Activated T-helper 2 cell treated with anti-CD3 and anti-CD28 coated beads, Interferon-gamma antibody, Interleukin-2, Interleukin-4, amounts not matched to agents 10 μg/mL and 5 μg/mL and 100 μg/mL, durations not matched to agents 14 hours and 24 hours and 36 hours (primary cell): ENCODE data around the gene MATN1. TPM values are rescaled to one million over a fixed set of nuclear protein-coding genes. Genes with fewer than 3 reads are reported as not detected.

Source experiments
- DNase-seq: peaks from one replicate; pipeline ENCODE4 v3.0.0; 2021; ENCODE audit warnings: low spot score
- H3K27ac Mint-ChIP-seq: one replicate; pipeline ENCODE4 v1.8.0; 2021; ENCODE audit warnings: mixed read lengths
- H3K27me3 Mint-ChIP-seq: one replicate; pipeline ENCODE4 v1.8.0; 2021; ENCODE audit warnings: low read depth, mixed read lengths
- H3K36me3 Mint-ChIP-seq: one replicate; pipeline ENCODE4 v1.8.0; 2021; ENCODE audit warnings: low read depth, mixed read lengths
- H3K4me1 Mint-ChIP-seq: one replicate; pipeline ENCODE4 v1.8.0; 2021; ENCODE audit warnings: low read depth, mixed read lengths
- H3K4me3 Mint-ChIP-seq: one replicate; pipeline ENCODE4 v1.8.0; 2021; ENCODE audit warnings: low read depth, mild to moderate bottlenecking, moderate library complexity, mixed read lengths
- H3K9me3 Mint-ChIP-seq: one replicate; pipeline ENCODE4 v1.8.0; 2021; ENCODE audit warnings: mixed read lengths
- intact Hi-C: fragments of 100-400 bp; cut with micrococcal nuclease; formaldehyde crosslinking; loops from one replicate; pipeline ENCODE4 v1.15.1; 2023
- total RNA-seq: library from RNA; stranded (reverse); gene quantifications from 2 replicates; pipeline ENCODE4 v1.2.3, GENCODE V29; 2022

The MATN1 gene
- total RNA-seq, 1 donor from 2014 or later = 0.21 TPM

- H3K9me3 Mint-ChIP-seq = no peaks in the 10 kb centered on the region
- intact Hi-C loops = loop anchor here (5.0 kb wide), 1 partner anchor 36 kb away; no protein-coding TSS in a partner anchor
- peaks cover 3% of the 10 kb centered on the region for H3K4me1 Mint-ChIP-seq
- no peak overlapping the region for H3K4me3 Mint-ChIP-seq
- peaks cover 39% of the 10 kb centered on the region for H3K36me3 Mint-ChIP-seq
- H3K27ac Mint-ChIP-seq = peak overlapping the region; percentile 77
- DNase-seq = no peak
- H3K27me3 Mint-ChIP-seq = no peaks in the 10 kb centered on the region
These were observed 7.9 kb upstream of the MATN1 start for GRCh38 chr1:30731109-30731805.

GRCh38 chr1:30730346-30731108, 7.1 kb upstream of the MATN1 start:
- intact Hi-C loops = loop anchor here (5.0 kb wide), 1 partner anchor 37 kb away; no protein-coding TSS in a partner anchor
- Mint-ChIP-seq H3K27ac (no peak overlapping the region), H3K9me3 (no peaks in the 10 kb centered on the region), H3K36me3 (peaks cover 31% of the 10 kb centered on the region), H3K4me3 (no peak overlapping the region), H3K27me3 (no peaks in the 10 kb centered on the region), H3K4me1 (peaks cover 3% of the 10 kb centered on the region)
- no peak for DNase-seq

- no peaks in the 10 kb centered on the region for H3K9me3 Mint-ChIP-seq
- peaks cover 25% of the 10 kb centered on the region for H3K36me3 Mint-ChIP-seq
- no peak for DNase-seq
- H3K4me3 Mint-ChIP-seq = no peak overlapping the region
- no peaks in the 10 kb centered on the region for H3K27me3 Mint-ChIP-seq
- peaks cover 3% of the 10 kb centered on the region for H3K4me1 Mint-ChIP-seq
- no peak overlapping the region for H3K27ac Mint-ChIP-seq
- intact Hi-C loops = loop anchor here (5.0 kb wide), 1 partner anchor 37 kb away; no protein-coding TSS in a partner anchor
These were observed 6.5 kb upstream of the MATN1 start for GRCh38 chr1:30729901-30730300.

GRCh38 chr1:30728832-30729638, 5.7 kb upstream of the MATN1 start:
- Mint-ChIP-seq H3K27me3 (no peaks in the 10 kb centered on the region), H3K36me3 (peaks cover 16% of the 10 kb centered on the region), H3K27ac (no peak overlapping the region), H3K4me3 (no peak overlapping the region), H3K4me1 (peaks cover 3% of the 10 kb centered on the region), H3K9me3 (no peaks in the 10 kb centered on the region)
- DNase-seq = no peak
- intact Hi-C loops = no loop called here

- Mint-ChIP-seq H3K27me3 (no peaks in the 10 kb centered on the region), H3K27ac (no peak overlapping the region), H3K4me3 (no peak overlapping the region), H3K36me3 (peaks cover 13% of the 10 kb centered on the region), H3K9me3 (no peaks in the 10 kb centered on the region), H3K4me1 (peaks cover 3% of the 10 kb centered on the region)
- intact Hi-C loops = no loop called here
- DNase-seq = no peak
These were observed 5.0 kb upstream of the MATN1 start for GRCh38 chr1:30728340-30728739.

- H3K4me3 Mint-ChIP-seq = no peak overlapping the region
- no peak overlapping the region for H3K27ac Mint-ChIP-seq
- peaks cover 9% of the 10 kb centered on the region for H3K36me3 Mint-ChIP-seq
- no peaks in the 10 kb centered on the region for H3K9me3 Mint-ChIP-seq
- no peaks in the 10 kb centered on the region for H3K27me3 Mint-ChIP-seq
- peaks cover 3% of the 10 kb centered on the region for H3K4me1 Mint-ChIP-seq
- intact Hi-C loops = no loop called here
- DNase-seq = no peak
These were observed 4.4 kb upstream of the MATN1 start for GRCh38 chr1:30727824-30728223.

GRCh38 chr1:30726773-30727684, 3.6 kb upstream of the MATN1 start:
- H3K9me3 Mint-ChIP-seq = no peaks in the 10 kb centered on the region
- H3K36me3 Mint-ChIP-seq = peaks cover 2% of the 10 kb centered on the region
- intact Hi-C loops = no loop called here
- no peak overlapping the region for H3K4me3 Mint-ChIP-seq
- H3K27ac Mint-ChIP-seq = no peak overlapping the region
- peaks cover 3% of the 10 kb centered on the region for H3K4me1 Mint-ChIP-seq
- no peaks in the 10 kb centered on the region for H3K27me3 Mint-ChIP-seq
- DNase-seq = no peak

GRCh38 chr1:30726236-30726635, 2.9 kb upstream of the MATN1 start:
- no peak for DNase-seq
- Mint-ChIP-seq H3K4me3 (no peak overlapping the region), H3K4me1 (no peaks in the 10 kb centered on the region), H3K27me3 (no peaks in the 10 kb centered on the region), H3K36me3 (peaks cover 2% of the 10 kb centered on the region), H3K27ac (no peak overlapping the region), H3K9me3 (no peaks in the 10 kb centered on the region)
- intact Hi-C loops = no loop called here

- intact Hi-C loops = no loop called here
- Mint-ChIP-seq H3K4me3 (no peak overlapping the region), H3K27me3 (no peaks in the 10 kb centered on the region), H3K36me3 (peaks cover 2% of the 10 kb centered on the region), H3K4me1 (no peaks in the 10 kb centered on the region), H3K27ac (no peak overlapping the region), H3K9me3 (no peaks in the 10 kb centered on the region)
- no peak for DNase-seq
These were observed 2.2 kb upstream of the MATN1 start for GRCh38 chr1:30725450-30726095.

GRCh38 chr1:30724655-30725421, 1.5 kb upstream of the MATN1 start:
- Mint-ChIP-seq H3K4me1 (no peaks in the 10 kb centered on the region), H3K4me3 (no peak overlapping the region), H3K27me3 (no peaks in the 10 kb centered on the region), H3K36me3 (peaks cover 2% of the 10 kb centered on the region), H3K27ac (no peak overlapping the region), H3K9me3 (no peaks in the 10 kb centered on the region)
- intact Hi-C loops = no loop called here
- no peak for DNase-seq

- Mint-ChIP-seq H3K4me1 (peaks cover 5% of the 10 kb centered on the region), H3K4me3 (no peak overlapping the region), H3K9me3 (no peaks in the 10 kb centered on the region), H3K36me3 (peaks cover 2% of the 10 kb centered on the region), H3K27me3 (no peaks in the 10 kb centered on the region), H3K27ac (no peak overlapping the region)
- DNase-seq = no peak
- intact Hi-C loops = no loop called here
These were observed 790 bp upstream of the MATN1 start for GRCh38 chr1:30724175-30724574.
